ENCODE results near the gene SPIN1.

DNA sequence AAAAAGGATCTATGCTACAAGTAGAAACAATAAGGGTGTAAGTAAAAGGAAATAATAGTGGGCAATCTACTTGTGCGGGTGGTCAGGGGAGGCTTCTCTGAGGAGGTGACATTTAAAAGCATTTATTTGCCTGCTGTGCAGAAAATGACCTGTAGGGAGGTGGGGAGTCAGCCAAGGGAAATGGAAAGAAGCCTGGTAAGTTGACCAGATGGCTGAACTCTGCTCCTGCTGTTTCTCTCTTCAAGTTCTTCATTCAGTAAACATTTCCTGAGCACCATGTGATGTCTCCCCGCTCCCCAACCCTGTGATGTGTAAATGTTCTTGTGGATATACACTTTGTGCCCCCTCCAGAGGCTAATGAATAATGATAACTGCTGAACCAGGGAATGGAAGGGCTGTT, 9.9 kb upstream of the SPIN1 start:
- TF ChIP-seq CTCF (conservative IDR thresholded peaks at IDR 0.05; ENCODE audit: low read length) (no peak), EZH2phosphoT487 (IDR thresholded peaks at IDR 0.05; ENCODE audit: borderline replicate concordance, low read depth, low read length) (no peak)
